Neuronal stem cell (in vitro differentiated cells): ENCODE data around the gene IFT74.
A peak's percentile ranks its signal among the peaks of the same experiment; 100 is the strongest.

Experiments used
- DNase-seq: peaks from one replicate; pipeline ENCODE4 v3.0.0-alpha.2; 2013; ENCODE audit warnings: low spot score
- H2AFZ ChIP-seq: one replicate; pipeline ENCODE4 v1.6.1; 2013; ENCODE audit warnings: mild to moderate bottlenecking, low read length, inconsistent platforms
- H2AK5ac ChIP-seq: 2 replicates; pipeline ENCODE4 v1.6.1; 2013; ENCODE audit warnings: low read depth, mild to moderate bottlenecking, inconsistent platforms, low read length, moderate library complexity, mixed read lengths
- H2BK120ac ChIP-seq: 2 replicates; pipeline ENCODE4 v1.6.1; 2013; ENCODE audit warnings: low read depth, mild to moderate bottlenecking, inconsistent platforms, low read length, moderate library complexity, mixed read lengths
- H2BK12ac ChIP-seq: one replicate; pipeline ENCODE4 v1.6.1; 2013; ENCODE audit warnings: low read length, inconsistent platforms
- H2BK15ac ChIP-seq: 2 replicates; pipeline ENCODE4 v1.6.1; 2013; ENCODE audit warnings: mild to moderate bottlenecking, low read length, inconsistent platforms, mixed read lengths
- H2BK5ac ChIP-seq: one replicate; pipeline ENCODE4 v1.6.1; 2013; ENCODE audit warnings: inconsistent platforms, mild to moderate bottlenecking, low read length, moderate library complexity
- H3K14ac ChIP-seq: one replicate; pipeline ENCODE4 v1.6.1; 2013; ENCODE audit warnings: low read length, inconsistent platforms
- H3K18ac ChIP-seq: 2 replicates; pipeline ENCODE4 v1.6.1; 2013; ENCODE audit warnings: low read length, inconsistent platforms
- H3K23ac ChIP-seq: 2 replicates; pipeline ENCODE4 v1.6.1; 2013; ENCODE audit warnings: low read depth, mild to moderate bottlenecking, mixed read lengths, low read length, inconsistent platforms; ENCODE audit not compliant: poor library complexity
- H3K27ac ChIP-seq: replicated peaks from 3 replicates; pipeline ENCODE4 v1.5.1; 2013; ENCODE audit warnings: low read length, inconsistent platforms
- H3K27me3 ChIP-seq, 3 experiments: 2 replicates each; pipeline ENCODE4 v1.6.1; 2013; ENCODE audit warnings: low read length in 3 of 3, mild to moderate bottlenecking in 2 of 3, inconsistent platforms in 1 of 3, low read depth in 1 of 3, mixed read lengths in 1 of 3, moderate library complexity in 1 of 3; ENCODE audit not compliant: control insufficient read depth in 3 of 3, insufficient read depth in 3 of 3
- H3K36me3 ChIP-seq, 2 donors: replicated peaks in 1 of 2; 2 replicates each; pipeline ENCODE4 v1.6.1; 2013; ENCODE audit warnings: low read length in 2 of 2; ENCODE audit not compliant: control insufficient read depth in 2 of 2, insufficient read depth in 2 of 2
- H3K4ac ChIP-seq: 2 replicates; pipeline ENCODE4 v1.6.1; 2013; ENCODE audit warnings: inconsistent platforms, mild to moderate bottlenecking, low read length, moderate library complexity
- H3K4me1 ChIP-seq, 2 donors: 1 replicate in 1 of 2; 2 replicates in 1 of 2; pipeline ENCODE4 v1.6.1; 2013; ENCODE audit warnings: low read length in 2 of 2, low read depth in 1 of 2; ENCODE audit not compliant: control insufficient read depth in 2 of 2, insufficient read depth in 1 of 2
- H3K4me2 ChIP-seq: one replicate; pipeline ENCODE4 v1.6.1; 2013; ENCODE audit warnings: mild to moderate bottlenecking, low read length, inconsistent platforms; ENCODE audit not compliant: insufficient read depth, poor library complexity, severe bottlenecking
- H3K4me3 ChIP-seq, 2 donors: 2 replicates each; pipeline ENCODE4 v1.5.1; 2013; ENCODE audit warnings: low read length in 2 of 2, mild to moderate bottlenecking in 2 of 2, inconsistent platforms in 1 of 2, moderate library complexity in 1 of 2
- H3K79me1 ChIP-seq: one replicate; pipeline ENCODE4 v1.6.1; 2013; ENCODE audit warnings: low read depth, mild to moderate bottlenecking, inconsistent platforms, low read length, moderate library complexity
- H3K9ac ChIP-seq: one replicate; pipeline ENCODE4 v1.6.1; 2013; ENCODE audit warnings: mild to moderate bottlenecking, low read depth, low read length, inconsistent platforms; ENCODE audit not compliant: poor library complexity
- H3K9me3 ChIP-seq, 2 donors: replicated peaks in 1 of 2; 2 replicates each; pipeline versions ENCODE3 to v1.6.1; 2013; ENCODE audit warnings: low read length in 2 of 2, mild to moderate bottlenecking in 2 of 2, inconsistent platforms in 1 of 2, low read depth in 1 of 2, mixed read lengths in 1 of 2, moderate library complexity in 1 of 2; ENCODE audit not compliant: control insufficient read depth in 2 of 2, insufficient read depth in 1 of 2
- H4K8ac ChIP-seq: one replicate; pipeline ENCODE4 v1.6.1; 2013; ENCODE audit warnings: low read depth, mild to moderate bottlenecking, inconsistent platforms, low read length, moderate library complexity
- H4K91ac ChIP-seq: one replicate; pipeline ENCODE4 v1.6.1; 2013; ENCODE audit warnings: low read length, low read depth, mild to moderate bottlenecking, inconsistent platforms; ENCODE audit not compliant: poor library complexity
- WGBS, 2 donors: extraction: QIAGEN DNeasy Blood & Tissue Kit; methylation state at CpG; one replicate each; pipeline ENCODE4 v1.1.7; 2013; ENCODE audit warnings: missing lambda C conversion rate in 2 of 2, mixed read lengths in 1 of 2; ENCODE audit not compliant: insufficient read length in 2 of 2, insufficient replicate concordance in 1 of 2; ENCODE audit errors: extremely low coverage in 2 of 2; 5-methylcytosine and 5-hydroxymethylcytosine counted together

IFT74 gene

DNA sequence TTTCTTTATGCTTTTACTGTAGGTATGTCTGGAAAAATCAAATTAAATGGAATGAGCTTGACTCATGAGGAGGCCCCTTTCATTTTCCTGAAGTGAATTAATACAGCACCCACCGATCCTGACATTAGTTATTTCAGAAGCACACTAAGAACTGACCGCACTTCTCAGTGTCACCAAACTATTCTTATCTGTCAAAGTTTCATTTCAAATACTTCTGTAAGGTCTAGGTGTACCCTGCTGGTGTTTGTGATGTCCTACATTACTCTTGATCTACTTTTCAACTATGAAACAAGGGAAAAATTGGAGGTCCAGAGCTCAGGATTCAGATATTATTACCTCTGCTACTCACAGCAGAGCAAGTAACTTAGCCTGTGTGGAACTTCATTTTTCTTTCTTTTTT is 151.0 kb downstream of the IFT74 start:
- no peak overlapping the region for H3K4me2 ChIP-seq
- no peak overlapping the region for H3K9ac ChIP-seq
- H2BK12ac ChIP-seq: no peak overlapping the region
- no peak overlapping the region for H3K14ac ChIP-seq
- H3K36me3 ChIP-seq: no peaks in the 10 kb centered on the region
- H2BK5ac ChIP-seq: no peak overlapping the region
- no peak overlapping the region for H2AFZ ChIP-seq
- H4K8ac ChIP-seq: no peak overlapping the region
- DNase-seq: no peak
- no peak overlapping the region for H3K23ac ChIP-seq
- no peak overlapping the region for H2AK5ac ChIP-seq
- no peak overlapping the region for H3K4me3 ChIP-seq
- no peaks in the 10 kb centered on the region for H3K9me3 ChIP-seq
- H3K27me3 ChIP-seq: no peaks in the 10 kb centered on the region
- no peaks in the 10 kb centered on the region for H3K79me1 ChIP-seq
- H4K91ac ChIP-seq: no peak overlapping the region
- no peak overlapping the region for H3K18ac ChIP-seq
- H2BK120ac ChIP-seq: no peak overlapping the region
- no peak overlapping the region for H2BK15ac ChIP-seq
- WGBS, 2 donors: no CpG with 5 or more reads among the region's 2 CpGs
- H3K4ac ChIP-seq: no peak overlapping the region
- peaks cover 0 to 5% of the 10 kb centered on the region in 2 donors for H3K4me1 ChIP-seq
- H3K27ac ChIP-seq: no peak overlapping the region

DNA sequence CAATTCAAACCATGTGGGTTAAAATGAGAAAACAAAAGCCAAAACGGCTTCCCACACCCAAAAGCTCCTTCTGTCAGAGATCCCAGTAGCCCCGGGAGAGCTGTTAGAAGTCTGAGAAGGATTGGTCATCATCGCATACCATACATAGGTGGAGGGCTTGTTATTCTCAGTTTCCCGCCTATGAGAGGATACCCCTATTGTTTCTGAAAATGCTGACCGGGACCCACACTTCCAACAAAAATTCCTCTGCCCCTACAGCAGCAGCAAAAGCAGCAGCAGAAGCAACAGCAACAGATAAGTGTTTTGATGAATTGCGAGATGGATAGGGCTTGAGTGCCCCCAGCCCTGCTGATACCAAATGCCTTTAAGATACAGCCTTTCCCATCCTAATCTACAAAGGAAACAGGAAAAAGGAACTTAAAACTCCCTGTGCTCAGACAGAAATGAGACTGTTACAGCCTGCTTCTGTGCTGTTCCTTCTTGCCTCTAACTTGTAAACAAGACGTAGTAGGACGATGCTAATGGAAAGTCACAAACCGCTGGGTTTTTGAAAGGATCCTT is 152.8 kb downstream of the IFT74 start, which contains the start of gene TEK:
Gene TEK (plus strand): TSS at position 245 of the 561 bp plus-strand sequence. CDS start 366 bp downstream, outside the sequence.
- H3K4me2 ChIP-seq: peak within 1 kb of the TSS; percentile 54
- no peak within 1 kb of the TSS for H3K14ac ChIP-seq
- H3K4ac ChIP-seq: no peak within 1 kb of the TSS
- H2BK120ac ChIP-seq: no peak within 1 kb of the TSS
- no peak within 1 kb of the TSS for H3K9ac ChIP-seq
- H3K4me3 ChIP-seq: peak within 1 kb of the TSS in 1 of 2 donors; percentile 79
- peak within 1 kb of the TSS; percentile 58 for H2AFZ ChIP-seq
- H3K4me1 ChIP-seq: peaks cover 0 to 5% of the 10 kb centered on the region in 2 donors
- no peak within 1 kb of the TSS for H4K91ac ChIP-seq
- no peak within 1 kb of the TSS for H2BK15ac ChIP-seq
- no peak within 1 kb of the TSS for H4K8ac ChIP-seq
- no peak within 1 kb of the TSS for H2BK12ac ChIP-seq
- H3K9me3 ChIP-seq: no peaks in the 10 kb centered on the region
- WGBS, 2 donors: no CpG with 5 or more reads among the region's 9 CpGs
- H3K18ac ChIP-seq: no peak within 1 kb of the TSS
- no peaks in the 10 kb centered on the region for H3K36me3 ChIP-seq
- H3K27me3 ChIP-seq: no peaks in the 10 kb centered on the region
- H3K79me1 ChIP-seq: no peaks in the 10 kb centered on the region
- H2AK5ac ChIP-seq: no peak within 1 kb of the TSS
- no peak within 1 kb of the TSS for H2BK5ac ChIP-seq
- H3K27ac ChIP-seq: peak within 1 kb of the TSS; percentile 75
- H3K23ac ChIP-seq: no peak within 1 kb of the TSS
- DNase-seq: peak; percentile 33

DNA sequence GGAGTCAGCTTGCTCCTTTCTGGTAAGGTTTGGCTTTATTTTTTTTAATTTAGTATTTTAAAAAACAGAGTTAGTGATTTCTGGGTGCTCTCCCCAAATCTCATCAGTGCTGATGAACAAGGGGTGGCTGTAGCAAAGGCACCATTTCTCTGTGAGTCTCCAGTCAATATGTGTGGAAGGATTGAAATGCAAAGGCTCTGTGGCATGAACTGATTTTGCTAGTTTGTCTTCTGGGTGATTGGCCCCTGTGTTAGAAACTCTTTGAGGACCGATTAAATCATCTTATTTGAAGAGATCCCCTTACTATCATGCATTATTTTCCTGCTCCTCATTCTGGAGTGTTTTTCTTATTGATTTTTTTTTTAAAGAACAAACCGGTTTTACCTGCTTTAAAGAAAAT is 153.4 kb downstream of the IFT74 start:
- Histone ChIP-seq H3K23ac (no peak overlapping the region), H3K4me2 (peak overlapping the region; percentile 54), H3K9ac (no peak overlapping the region), H2BK15ac (no peak overlapping the region), H3K27ac (peak overlapping the region; percentile 75), H3K36me3 (no peaks in the 10 kb centered on the region), H2BK12ac (no peak overlapping the region), H3K14ac (no peak overlapping the region), H3K27me3 (no peaks in the 10 kb centered on the region), H3K9me3 (no peaks in the 10 kb centered on the region), H2BK120ac (no peak overlapping the region), H2AFZ (peak overlapping the region; percentile 58), H3K4me3 (peak overlapping the region in 1 of 2 donors; percentile 79), H3K4ac (no peak overlapping the region), H3K4me1 (peaks cover 0 to 5% of the 10 kb centered on the region in 2 donors), H3K79me1 (no peaks in the 10 kb centered on the region), H3K18ac (no peak overlapping the region), H4K8ac (no peak overlapping the region), H2BK5ac (no peak overlapping the region), H4K91ac (no peak overlapping the region), H2AK5ac (no peak overlapping the region)
- no CpG with 5 or more reads among the region's 2 CpGs for WGBS, 2 donors
- no peak for DNase-seq

DNA sequence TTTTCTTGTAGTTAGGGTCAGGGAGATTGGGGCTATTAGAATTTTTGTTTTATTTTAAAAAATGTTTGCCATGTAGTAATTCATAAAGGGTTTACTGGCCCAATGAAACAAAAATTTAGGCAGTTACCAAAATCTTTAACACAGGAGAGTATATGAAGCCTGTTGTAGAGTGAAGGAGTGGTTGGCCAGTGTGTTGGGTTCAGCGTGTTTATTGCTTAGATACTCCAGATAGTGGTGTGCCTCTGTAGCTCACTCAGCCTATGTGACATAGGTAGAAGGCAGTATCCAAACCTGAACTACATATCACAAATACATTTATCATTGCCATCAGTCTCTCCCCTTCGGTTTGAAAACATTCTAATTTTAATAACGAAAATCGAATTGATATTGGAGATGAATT is 154.0 kb downstream of the IFT74 start:
- WGBS, 2 donors: no CpG with 5 or more reads among the region's 4 CpGs
- no peak overlapping the region for H4K8ac ChIP-seq

More for the DNA sequence above, 154.0 kb downstream of the IFT74 start:
- H3K79me1 ChIP-seq: no peaks in the 10 kb centered on the region
- no peak overlapping the region for H2BK12ac ChIP-seq
- H3K4ac ChIP-seq: no peak overlapping the region
- H2BK120ac ChIP-seq: no peak overlapping the region
- H3K27ac ChIP-seq: no peak overlapping the region
- no peak overlapping the region for H4K91ac ChIP-seq
- H3K4me2 ChIP-seq: no peak overlapping the region
- H2BK15ac ChIP-seq: no peak overlapping the region
- H3K18ac ChIP-seq: no peak overlapping the region
- H2AFZ ChIP-seq: no peak overlapping the region
- no peak overlapping the region for H3K23ac ChIP-seq
- H3K14ac ChIP-seq: no peak overlapping the region
- peak overlapping the region in 1 of 2 donors; percentile 63 for H3K4me3 ChIP-seq
- H3K4me1 ChIP-seq: peaks cover 0 to 5% of the 10 kb centered on the region in 2 donors
- H3K9me3 ChIP-seq: no peaks in the 10 kb centered on the region
- H2BK5ac ChIP-seq: no peak overlapping the region
- no peak for DNase-seq
- no peak overlapping the region for H3K9ac ChIP-seq
- H3K27me3 ChIP-seq: no peaks in the 10 kb centered on the region
- H3K36me3 ChIP-seq: no peaks in the 10 kb centered on the region
- H2AK5ac ChIP-seq: no peak overlapping the region
